MCF 10A (cell line): ENCODE measurements around the gene SEMA3F. TPM values are rescaled to one million over a fixed set of nuclear protein-coding genes. Genes with fewer than 3 reads are reported as not detected.

Experiments
- BruUV-seq: library from RNA; stranded (reverse); fragments of 400-500 nt; replicated peaks from 2 replicates; lab custom pipeline; 2021; lab: Mats Ljungman, UMichigan
- CTCF ChIA-PET: fragments of 300-600 bp; sonication (Branson Sonifier 250); formaldehyde crosslinking; extraction: SDS; loops from one replicate; lab custom pipeline; 2021; ENCODE audit warnings: antibody characterized with exemption, inconsistent platforms; lab: Yijun Ruan, JAX
- POLR2A ChIA-PET: fragments of 300-600, 350-650 bp; sonication (Branson Sonifier 250); formaldehyde crosslinking; extraction: SDS; loops from one replicate; lab custom pipeline; 2020; ENCODE audit warnings: antibody characterized with exemption, inconsistent platforms; lab: Yijun Ruan, JAX
- DNase-seq: peaks from one replicate; pipeline ENCODE4 v3.0.0-alpha.2; 2018; ENCODE audit not compliant: unreplicated experiment
- H3K27ac Mint-ChIP-seq: one replicate; pipeline ENCODE4 v1.8.0; 2022; ENCODE audit warnings: mild to moderate bottlenecking, low read depth, mixed read lengths; ENCODE audit not compliant: unreplicated experiment
- H3K27me3 Mint-ChIP-seq: one replicate; pipeline ENCODE4 v1.8.0; 2022; ENCODE audit warnings: mixed read lengths; ENCODE audit not compliant: insufficient read depth, unreplicated experiment
- H3K36me3 Mint-ChIP-seq: one replicate; pipeline ENCODE4 v1.8.0; 2022; ENCODE audit warnings: mild to moderate bottlenecking, moderate library complexity, mixed read lengths; ENCODE audit not compliant: insufficient read depth, unreplicated experiment
- H3K4me1 Mint-ChIP-seq: one replicate; pipeline ENCODE4 v1.8.0; 2022; ENCODE audit warnings: mixed read lengths; ENCODE audit not compliant: insufficient read depth, unreplicated experiment
- H3K4me3 Mint-ChIP-seq: one replicate; pipeline ENCODE4 v1.8.0; 2022; ENCODE audit warnings: mild to moderate bottlenecking, moderate library complexity, mixed read lengths; ENCODE audit not compliant: unreplicated experiment
- H3K9me3 Mint-ChIP-seq: one replicate; pipeline ENCODE4 v1.8.0; 2022; ENCODE audit warnings: mixed read lengths; ENCODE audit not compliant: unreplicated experiment
- CTCF ChIP-seq: fragments of 200-600 bp; IDR thresholded peaks from one replicate; pipeline ENCODE4 v1.8.0; 2022; ENCODE audit warnings: antibody characterized with exemption, mild to moderate bottlenecking; ENCODE audit not compliant: unreplicated experiment
- intact Hi-C: fragments of 100-400 bp; cut with micrococcal nuclease; formaldehyde crosslinking; loops from 2 replicates; pipeline ENCODE4 v1.14.1; 2022
- total RNA-seq: library from RNA; stranded (reverse); gene quantifications from 2 replicates; pipeline ENCODE4 v1.2.3, GENCODE V29; 2022

The SEMA3F gene
- total RNA-seq, 1 experiment from 2014 or later: 34.6 TPM

- no peak overlapping the region for H3K27ac Mint-ChIP-seq
- H3K4me1 Mint-ChIP-seq: no peaks in the 10 kb centered on the region
- POLR2A ChIA-PET: interaction anchor here (1.2 kb wide), 1 partner anchor 14 kb away, joined by 3 read pairs; no protein-coding TSS in a partner anchor
- no peak for DNase-seq
- no peaks in the 10 kb centered on the region for H3K36me3 Mint-ChIP-seq
- no peak overlapping the region for H3K4me3 Mint-ChIP-seq
- intact Hi-C loops: no loop called here
- CTCF ChIA-PET: interaction anchor here (0.7 to 1.6 kb wide), 7 partner anchors 9 to 35 kb away, joined by 3 to 11 read pairs (median 3); no protein-coding TSS in a partner anchor
- BruUV-seq: no TSS peak
- H3K27me3 Mint-ChIP-seq: no peaks in the 10 kb centered on the region
- no peaks in the 10 kb centered on the region for H3K9me3 Mint-ChIP-seq
- no peak for TF ChIP-seq CTCF
Measured at GRCh38 chr3:50211930-50212329, 56.8 kb downstream of the SEMA3F start.

GRCh38 chr3:50212502-50212901 lies 57.4 kb downstream of the SEMA3F start:
- H3K4me3 Mint-ChIP-seq: no peak overlapping the region
- intact Hi-C loops: no loop called here
- H3K27ac Mint-ChIP-seq: no peak overlapping the region
- no peaks in the 10 kb centered on the region for H3K27me3 Mint-ChIP-seq
- no TSS peak for BruUV-seq
- no peak for TF ChIP-seq CTCF
- no peaks in the 10 kb centered on the region for H3K9me3 Mint-ChIP-seq
- H3K36me3 Mint-ChIP-seq: no peaks in the 10 kb centered on the region
- DNase-seq: no peak
- ChIA-PET POLR2A (no interaction called here), CTCF (interaction anchor here (0.7 to 1.4 kb wide), 5 partner anchors 15 to 72 kb away, joined by 3 to 5 read pairs (median 3); no protein-coding TSS in a partner anchor)
- no peaks in the 10 kb centered on the region for H3K4me1 Mint-ChIP-seq

GRCh38 chr3:50212971-50213370 lies 57.8 kb downstream of the SEMA3F start:
- Mint-ChIP-seq H3K4me1 (no peaks in the 10 kb centered on the region), H3K4me3 (no peak overlapping the region), H3K27ac (no peak overlapping the region), H3K27me3 (no peaks in the 10 kb centered on the region), H3K36me3 (no peaks in the 10 kb centered on the region), H3K9me3 (no peaks in the 10 kb centered on the region)
- no peak for TF ChIP-seq CTCF
- intact Hi-C loops: no loop called here
- ChIA-PET CTCF (interaction anchor here (0.5 to 1.4 kb wide), 3 partner anchors 14 to 72 kb away, joined by 3 read pairs; no protein-coding TSS in a partner anchor), POLR2A (no interaction called here)
- no TSS peak for BruUV-seq
- no peak for DNase-seq

GRCh38 chr3:50213373-50213772 lies 58.2 kb downstream of the SEMA3F start:
- Mint-ChIP-seq H3K4me3 (no peak overlapping the region), H3K9me3 (no peaks in the 10 kb centered on the region), H3K4me1 (no peaks in the 10 kb centered on the region), H3K27me3 (no peaks in the 10 kb centered on the region), H3K36me3 (no peaks in the 10 kb centered on the region), H3K27ac (no peak overlapping the region)
- no peak for TF ChIP-seq CTCF
- BruUV-seq: no TSS peak
- intact Hi-C loops: no loop called here
- ChIA-PET CTCF (interaction anchor here (0.5 to 1.1 kb wide), 3 partner anchors 19 to 71 kb away, joined by 3 to 4 read pairs (median 3); no protein-coding TSS in a partner anchor), POLR2A (no interaction called here)
- no peak for DNase-seq
